Forelimb muscle (tissue), 1 donor: ENCODE results near the gene SEPHS1. TPM values are rescaled to one million over a fixed set of nuclear protein-coding genes. Genes with fewer than 3 reads are reported as not detected.
"Not testable (repeated sequence)": the region's sequence is repeated elsewhere in the genome, so short reads cannot be mapped to it uniquely, and the experiment has no call there.

Experiments used
- DNase-seq: peaks from one replicate; pipeline ENCODE4 v3.0.0-alpha.2; 2013; ENCODE audit warnings: low read depth
- polyA plus RNA-seq: library from polyadenylated mRNA; unstranded; fragments of 120-200 nt; gene quantifications from one replicate; pipeline ENCODE4 v1.2.1, GENCODE V29; 2013; ENCODE audit not compliant: insufficient read length

SEPHS1 gene
- polyA plus RNA-seq, 1 donor: 52.4 TPM

DNA sequence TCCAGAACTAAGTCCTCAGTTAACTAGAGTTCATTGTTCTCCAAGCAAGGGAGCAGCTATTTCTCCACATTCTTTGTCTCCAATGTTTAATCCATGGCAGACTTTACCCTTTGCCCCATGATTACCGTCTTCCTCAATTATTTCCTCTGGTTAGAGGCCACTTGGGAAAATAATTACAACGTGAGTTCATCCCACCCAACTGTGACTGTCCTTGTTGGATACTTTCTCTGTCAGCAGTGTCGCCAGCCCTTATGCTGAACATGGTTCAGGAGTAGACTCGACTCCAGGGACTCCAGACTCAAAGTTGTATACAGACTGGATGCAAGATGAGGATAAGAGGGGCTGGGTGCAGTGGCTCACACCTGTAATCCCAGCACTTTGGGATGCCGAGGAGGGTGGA lies 17.1 kb upstream of the SEPHS1 start:
- DNase-seq: no peak

GRCh38 chr10:13360587-13360986 lies 12.5 kb upstream of the SEPHS1 start:
- DNase-seq: no peak

DNA sequence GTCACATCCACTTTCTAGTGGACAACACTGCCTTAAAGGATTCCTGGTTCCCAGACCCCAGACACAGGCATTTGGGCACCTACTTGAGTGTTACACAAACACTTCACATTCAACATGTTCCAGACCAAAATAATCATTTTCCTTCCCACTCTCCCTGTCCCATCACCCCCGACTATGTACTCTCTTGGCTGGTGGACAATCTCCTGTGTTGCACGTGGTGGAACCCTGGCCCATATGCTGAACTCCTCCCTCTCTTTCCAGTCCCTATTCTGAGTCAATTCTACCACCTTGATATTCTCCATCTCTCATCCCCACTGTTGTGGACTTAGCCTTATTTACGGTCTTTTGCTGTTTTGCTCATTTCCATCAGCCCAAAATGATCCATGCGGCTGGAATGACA lies 8.3 kb upstream of the SEPHS1 start:
- DNase-seq: no peak

- DNase-seq: no peak
These were observed 6.7 kb upstream of the SEPHS1 start for GRCh38 chr10:13354783-13355182.

DNA sequence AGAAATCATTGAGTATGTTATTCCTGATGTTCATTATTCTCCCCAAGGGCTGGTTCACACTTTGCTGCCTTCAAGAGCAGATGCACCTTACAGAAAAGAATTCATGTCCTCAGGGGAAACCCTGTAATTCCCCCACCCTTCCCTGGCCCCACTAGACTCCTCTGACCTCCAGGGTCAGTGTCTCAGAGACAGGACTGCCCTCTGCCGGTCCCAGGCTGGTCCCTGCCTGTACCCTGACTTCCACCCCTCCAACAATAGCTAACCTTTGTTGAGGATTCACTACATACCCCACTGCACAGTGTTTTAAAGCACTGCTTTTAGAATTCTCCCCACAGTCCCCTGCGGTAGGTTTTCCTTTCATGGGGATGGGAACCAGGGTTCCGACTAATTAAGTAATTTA lies 4.4 kb upstream of the SEPHS1 start:
- DNase-seq: no peak

DNA sequence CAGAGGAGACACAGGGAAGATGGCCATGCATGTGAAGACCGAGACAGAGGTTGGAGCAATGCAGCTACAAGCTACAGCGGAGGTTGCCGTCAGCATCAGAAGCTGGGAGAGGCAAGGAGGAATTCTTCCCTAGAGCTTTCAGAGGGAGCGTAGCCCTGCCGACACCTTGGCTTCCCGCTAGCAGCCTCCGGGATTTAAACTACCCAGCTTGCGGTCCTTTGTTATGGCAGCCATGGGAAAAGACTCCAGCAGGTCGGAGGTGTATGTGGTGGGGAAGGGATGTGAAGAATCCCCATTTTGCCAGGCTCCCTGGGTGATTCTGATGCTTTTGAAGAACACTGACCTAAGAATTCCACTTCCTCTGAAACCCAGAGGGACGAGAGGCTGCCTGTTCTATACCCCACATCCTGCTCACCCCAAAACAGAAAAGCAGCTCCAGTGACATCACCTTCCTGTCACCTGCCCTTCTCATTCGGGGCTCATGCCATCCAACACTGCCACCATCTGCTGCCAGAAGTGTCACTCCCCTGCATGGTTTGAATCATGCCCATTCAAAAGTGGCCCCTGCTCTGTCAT lies 3.3 kb upstream of the SEPHS1 start:
- DNase-seq: no peak

GRCh38 chr10:13349463-13350274 lies 1.6 kb upstream of the SEPHS1 start:
- no peak for DNase-seq

DNA sequence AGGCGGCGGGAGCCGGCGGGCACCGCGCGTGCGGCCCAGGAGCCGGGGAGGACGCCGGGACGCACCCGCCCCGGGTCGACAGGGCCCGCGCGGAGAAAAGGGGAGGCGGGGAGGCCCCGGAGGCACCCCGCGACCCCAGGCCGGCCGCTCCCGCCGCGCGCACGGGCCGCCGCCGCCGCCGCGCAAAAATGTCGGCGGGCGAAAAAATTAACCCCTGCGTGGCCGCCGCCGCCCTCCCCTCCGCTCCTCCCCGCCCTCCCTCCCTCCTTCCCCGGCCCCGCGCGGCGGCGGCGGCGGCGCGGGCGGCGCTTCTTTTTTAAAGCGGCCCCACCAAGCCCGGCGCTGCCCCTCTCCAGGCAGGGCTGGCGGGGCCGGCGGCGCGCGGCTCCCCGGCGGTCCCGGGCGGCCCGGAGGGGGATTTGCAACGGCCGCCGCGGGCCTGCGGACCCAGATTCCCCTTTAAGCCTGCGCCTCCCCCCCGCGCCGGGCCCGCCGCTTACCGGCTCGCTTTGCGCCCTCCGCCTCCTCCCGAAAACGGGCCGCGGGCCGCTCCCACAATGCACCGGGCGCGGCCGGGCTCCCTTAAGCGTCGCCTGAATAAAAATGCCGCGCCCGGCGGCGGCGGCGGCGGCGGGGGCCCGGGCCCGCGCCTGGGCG lies 465 bp downstream of the SEPHS1 start:
- DNase-seq: no peak

DNA sequence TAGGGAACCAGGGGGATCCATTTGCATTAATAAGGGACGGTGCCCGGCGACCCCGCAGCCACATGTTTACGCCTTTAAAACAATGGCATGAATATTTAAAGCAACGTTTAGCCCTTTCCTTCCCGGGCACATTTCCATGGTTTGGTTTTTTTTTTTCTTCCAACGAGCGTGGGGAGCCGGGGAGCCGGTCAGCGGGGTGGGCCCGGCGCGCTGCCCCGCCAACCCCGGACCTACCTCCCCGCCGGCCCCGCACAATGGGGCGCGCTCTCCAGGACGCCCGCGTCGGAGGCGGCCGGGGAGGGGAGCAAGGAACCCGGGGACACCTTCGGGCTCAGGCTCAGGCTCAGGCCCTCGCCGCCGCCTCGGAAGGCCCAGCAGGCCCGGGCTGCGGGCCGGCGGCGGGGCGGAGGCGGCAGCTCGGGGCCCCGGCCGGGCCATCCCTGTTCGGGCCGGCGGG lies 1.0 kb downstream of the SEPHS1 start:
- DNase-seq: no peak

GRCh38 chr10:13346283-13347042 lies 1.6 kb downstream of the SEPHS1 start:
- DNase-seq: no peak

GRCh38 chr10:13340626-13341376 lies 7.3 kb downstream of the SEPHS1 start:
- no peak for DNase-seq

- DNase-seq: no peak
These were observed 8.0 kb downstream of the SEPHS1 start for GRCh38 chr10:13340068-13340467.

DNA sequence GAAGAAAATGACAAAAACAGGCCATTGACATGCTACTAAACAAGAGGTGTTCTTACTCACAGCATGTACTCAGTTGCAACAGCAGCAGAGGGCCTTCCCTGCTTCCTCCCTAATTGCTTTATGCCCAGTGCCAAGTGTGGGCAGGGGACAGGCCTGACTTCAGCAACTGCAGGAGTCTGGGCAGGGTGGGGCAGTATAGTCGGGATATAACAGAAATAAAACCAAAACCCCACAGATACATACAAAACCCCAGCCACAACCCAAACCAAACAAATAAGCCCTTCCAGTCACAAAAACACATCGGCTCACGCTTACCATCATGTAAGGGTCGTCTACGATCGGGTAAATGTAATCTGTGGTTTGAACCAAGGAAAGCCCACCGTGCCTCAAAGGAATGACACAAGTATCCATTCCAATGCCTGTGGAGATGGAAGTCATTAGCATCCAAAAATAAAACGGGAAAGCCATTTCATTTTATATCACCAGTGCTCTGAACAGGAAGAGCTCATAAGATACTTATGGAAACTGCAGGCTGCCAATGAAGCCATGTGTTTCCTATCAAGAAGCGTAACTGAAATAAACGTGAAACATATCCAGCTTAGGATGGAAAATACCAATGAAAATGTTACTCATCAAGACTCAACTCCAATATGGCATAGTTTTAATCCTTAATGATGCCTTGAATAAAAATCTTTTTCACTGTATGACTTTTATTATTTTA lies 9.5 kb downstream of the SEPHS1 start:
- peak; percentile 91 for DNase-seq

DNA sequence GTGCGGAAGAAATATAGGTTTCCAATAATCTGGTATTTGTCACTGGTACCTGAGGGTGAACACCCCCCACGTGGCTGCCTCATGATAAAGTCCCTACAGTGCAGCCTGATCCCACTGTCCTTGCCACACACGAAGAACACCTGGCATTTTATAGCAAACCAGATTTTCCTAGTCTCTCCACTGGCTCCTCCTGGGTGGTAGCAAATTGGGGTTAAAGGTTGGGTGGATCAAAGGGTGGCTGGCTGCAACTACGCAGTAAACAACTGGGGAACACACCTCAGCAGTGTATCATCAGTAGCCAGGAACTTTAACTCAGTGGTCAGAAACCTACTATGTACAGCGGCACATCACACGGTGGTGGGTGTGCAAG lies 10.3 kb downstream of the SEPHS1 start:
- no peak for DNase-seq

GRCh38 chr10:13337128-13337826 lies 10.8 kb downstream of the SEPHS1 start:
- DNase-seq: no peak

GRCh38 chr10:13335881-13336280 lies 12.2 kb downstream of the SEPHS1 start:
- no peak for DNase-seq

DNA sequence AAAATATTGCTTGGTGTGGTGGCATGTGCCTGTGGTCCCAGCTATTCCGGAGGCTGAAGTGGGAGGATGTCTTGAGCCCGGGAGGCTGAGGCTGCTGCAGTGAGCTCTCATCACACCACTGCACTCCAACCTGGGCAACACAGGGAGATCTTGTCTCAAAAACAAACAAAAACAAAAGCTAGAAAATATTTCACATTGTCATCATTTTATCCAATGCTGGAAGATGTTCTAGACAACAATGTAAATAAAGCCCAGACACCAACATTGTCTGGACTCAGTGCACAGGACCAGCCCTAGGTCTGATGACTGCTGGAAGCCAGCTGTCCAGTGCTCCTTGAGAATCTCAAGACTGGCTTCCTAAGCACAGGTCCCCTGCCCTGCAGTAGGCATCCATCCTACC lies 13.5 kb downstream of the SEPHS1 start:
- DNase-seq: no peak

DNA sequence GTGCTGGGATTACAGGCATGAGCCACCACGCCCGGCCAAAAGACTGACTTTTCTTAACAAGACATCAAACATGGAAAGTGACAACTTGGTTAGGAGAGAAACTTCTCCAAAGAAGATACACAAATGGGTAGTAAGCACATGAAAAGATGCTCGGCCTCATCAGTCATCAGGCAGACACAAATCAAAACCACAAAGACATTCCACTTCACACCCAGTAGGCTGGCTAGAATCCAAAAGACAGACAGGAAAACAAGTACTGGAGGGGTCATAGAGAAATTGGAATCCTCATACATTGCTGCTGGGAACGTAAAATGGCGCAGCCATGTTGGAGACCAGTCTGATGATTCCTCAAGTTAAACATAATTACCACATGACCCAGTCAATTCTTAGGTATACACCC lies 16.4 kb downstream of the SEPHS1 start:
- DNase-seq: no peak

- not testable (repeated sequence) for DNase-seq
These were observed 17.1 kb downstream of the SEPHS1 start for GRCh38 chr10:13330980-13331379.

- no peak for DNase-seq
These were observed 18.5 kb downstream of the SEPHS1 start for GRCh38 chr10:13329565-13329964.
